Endothelial cell of umbilical vein (primary cell): ENCODE results near the gene JPH2.

ENCODE experiments used
- MAX ChIP-seq: IDR thresholded peaks from 2 replicates; pipeline ENCODE4 v1.6.1; 2011; ENCODE audit not compliant: insufficient read depth, insufficient read length
- POLR2A ChIP-seq: IDR thresholded peaks from 2 replicates; pipeline ENCODE4 v1.6.1; 2012; ENCODE audit warnings: low read depth, mild to moderate bottlenecking, control low read depth, low read length
- TF ChIP-seq, protein P1 (sequence below), 2 donors: IDR thresholded peaks; 1 replicate in 1 of 2; 2 replicates in 1 of 2; pipeline ENCODE4 v1.5.1; 2011; ENCODE audit warnings: low read length in 2 of 2, mild to moderate bottlenecking in 2 of 2, moderate library complexity in 2 of 2, control low read depth in 1 of 2, inconsistent platforms in 1 of 2, low read depth in 1 of 2; ENCODE audit not compliant: insufficient read depth in 1 of 2; ENCODE audit errors: extremely low read depth in 1 of 2

DNA sequence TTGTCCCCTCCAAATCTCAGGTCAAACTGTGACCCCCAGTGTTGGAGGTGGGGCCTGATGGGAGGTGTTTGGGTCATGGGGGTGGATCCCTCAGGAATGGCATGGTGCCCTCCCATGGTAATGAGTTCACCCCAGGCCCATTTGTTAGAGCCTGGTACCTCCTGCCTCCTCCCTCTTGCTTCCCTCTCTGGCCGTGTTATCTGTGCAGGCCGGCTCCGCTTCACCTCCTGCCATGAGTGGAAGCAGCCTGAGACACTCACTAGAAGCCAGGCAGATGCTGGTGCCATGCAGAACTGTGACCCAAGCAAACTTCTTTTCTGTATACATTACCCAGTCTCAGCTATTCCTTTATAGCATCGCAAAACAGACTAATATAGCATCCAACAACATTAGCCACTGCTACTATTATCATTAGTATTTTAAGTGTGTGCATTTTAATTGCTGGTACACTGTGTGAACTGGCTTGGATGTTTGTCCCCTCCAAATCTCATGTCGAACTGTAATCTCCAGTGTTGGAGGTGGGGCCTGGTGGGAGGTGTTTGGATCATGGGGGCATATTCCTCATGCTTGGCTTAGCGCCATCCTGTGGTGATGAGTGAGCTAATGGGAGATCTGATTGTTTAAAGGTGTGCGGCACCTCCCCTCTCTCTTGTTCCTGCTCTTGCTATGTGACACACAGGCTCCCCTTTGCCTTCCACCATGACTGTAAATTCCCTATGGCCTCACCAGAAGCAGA, 35.8 kb upstream of the JPH2 start:
- TF ChIP-seq, protein P1, sequence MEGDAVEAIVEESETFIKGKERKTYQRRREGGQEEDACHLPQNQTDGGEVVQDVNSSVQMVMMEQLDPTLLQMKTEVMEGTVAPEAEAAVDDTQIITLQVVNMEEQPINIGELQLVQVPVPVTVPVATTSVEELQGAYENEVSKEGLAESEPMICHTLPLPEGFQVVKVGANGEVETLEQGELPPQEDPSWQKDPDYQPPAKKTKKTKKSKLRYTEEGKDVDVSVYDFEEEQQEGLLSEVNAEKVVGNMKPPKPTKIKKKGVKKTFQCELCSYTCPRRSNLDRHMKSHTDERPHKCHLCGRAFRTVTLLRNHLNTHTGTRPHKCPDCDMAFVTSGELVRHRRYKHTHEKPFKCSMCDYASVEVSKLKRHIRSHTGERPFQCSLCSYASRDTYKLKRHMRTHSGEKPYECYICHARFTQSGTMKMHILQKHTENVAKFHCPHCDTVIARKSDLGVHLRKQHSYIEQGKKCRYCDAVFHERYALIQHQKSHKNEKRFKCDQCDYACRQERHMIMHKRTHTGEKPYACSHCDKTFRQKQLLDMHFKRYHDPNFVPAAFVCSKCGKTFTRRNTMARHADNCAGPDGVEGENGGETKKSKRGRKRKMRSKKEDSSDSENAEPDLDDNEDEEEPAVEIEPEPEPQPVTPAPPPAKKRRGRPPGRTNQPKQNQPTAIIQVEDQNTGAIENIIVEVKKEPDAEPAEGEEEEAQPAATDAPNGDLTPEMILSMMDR (IDR thresholded peaks at IDR 0.05; ENCODE audit: extremely low read depth in 1 of 2, insufficient read depth in 1 of 2, low read depth in 1 of 2, low read length in 2 of 2): no peak
- TF ChIP-seq POLR2A (no peak), MAX (no peak)
